Measurements from ENCODE around the gene SGCD.

DNA sequence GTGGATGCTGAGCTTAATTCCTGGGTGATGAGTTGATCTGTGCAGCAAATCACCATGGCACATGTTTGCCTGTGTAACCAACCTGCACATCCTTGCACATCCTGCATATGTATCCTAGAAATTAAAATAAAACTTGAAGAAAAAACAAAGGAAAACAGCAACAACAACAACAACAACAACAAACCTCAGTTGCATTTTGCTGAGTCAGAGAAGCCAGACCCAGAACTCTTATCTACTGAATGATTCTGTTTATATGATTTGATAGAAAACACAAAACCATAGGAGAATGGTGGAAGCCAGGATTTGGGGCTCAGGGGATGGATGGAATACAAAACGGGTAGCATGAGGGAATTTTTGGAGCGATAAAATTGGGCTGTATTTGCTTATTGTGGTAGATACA is 307.3 kb downstream of the SGCD start:
- TF ChIP-seq RARB (CRISPR knock-in tag; IDR thresholded peaks at IDR 0.05) (no peak), ZNF565 (CRISPR knock-in tag; conservative IDR thresholded peaks at IDR 0.05; ENCODE audit: low read depth) (no peak), ZFP3 (CRISPR knock-in tag; IDR thresholded peaks at IDR 0.05) (no peak), ZNF70 (CRISPR knock-in tag; IDR thresholded peaks at IDR 0.05) (no peak), TSHZ2 (CRISPR knock-in tag; IDR thresholded peaks at IDR 0.05) (no peak), BACH2 (CRISPR knock-in tag; IDR thresholded peaks at IDR 0.05; ENCODE audit: borderline replicate concordance) (no peak), CREB5 (CRISPR knock-in tag; IDR thresholded peaks at IDR 0.05; ENCODE audit: low read depth) (no peak), ARNTL (CRISPR knock-in tag; IDR thresholded peaks at IDR 0.05; ENCODE audit: borderline replicate concordance, low read depth) (no peak), POU6F1 (CRISPR knock-in tag; IDR thresholded peaks at IDR 0.05; ENCODE audit: borderline replicate concordance, low read depth) (no peak), TOX (CRISPR knock-in tag; IDR thresholded peaks at IDR 0.05; ENCODE audit: borderline replicate concordance) (no peak), PPARA (CRISPR knock-in tag; IDR thresholded peaks at IDR 0.05; ENCODE audit: borderline replicate concordance) (no peak), ZC3H10 (CRISPR knock-in tag; IDR thresholded peaks at IDR 0.05) (no peak), ISL1 (CRISPR knock-in tag; IDR thresholded peaks at IDR 0.05) (no peak)
- TF ChIP-seq, protein P1, sequence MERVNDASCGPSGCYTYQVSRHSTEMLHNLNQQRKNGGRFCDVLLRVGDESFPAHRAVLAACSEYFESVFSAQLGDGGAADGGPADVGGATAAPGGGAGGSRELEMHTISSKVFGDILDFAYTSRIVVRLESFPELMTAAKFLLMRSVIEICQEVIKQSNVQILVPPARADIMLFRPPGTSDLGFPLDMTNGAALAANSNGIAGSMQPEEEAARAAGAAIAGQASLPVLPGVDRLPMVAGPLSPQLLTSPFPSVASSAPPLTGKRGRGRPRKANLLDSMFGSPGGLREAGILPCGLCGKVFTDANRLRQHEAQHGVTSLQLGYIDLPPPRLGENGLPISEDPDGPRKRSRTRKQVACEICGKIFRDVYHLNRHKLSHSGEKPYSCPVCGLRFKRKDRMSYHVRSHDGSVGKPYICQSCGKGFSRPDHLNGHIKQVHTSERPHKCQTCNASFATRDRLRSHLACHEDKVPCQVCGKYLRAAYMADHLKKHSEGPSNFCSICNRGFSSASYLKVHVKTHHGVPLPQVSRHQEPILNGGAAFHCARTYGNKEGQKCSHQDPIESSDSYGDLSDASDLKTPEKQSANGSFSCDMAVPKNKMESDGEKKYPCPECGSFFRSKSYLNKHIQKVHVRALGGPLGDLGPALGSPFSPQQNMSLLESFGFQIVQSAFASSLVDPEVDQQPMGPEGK (CRISPR knock-in tag; IDR thresholded peaks at IDR 0.05; ENCODE audit: borderline replicate concordance), result no peak
